ENCODE measurements around the gene SFRP2. TPM values are rescaled to one million over a fixed set of nuclear protein-coding genes. Genes with fewer than 3 reads are reported as not detected.

The SFRP2 gene
- total and polyA plus RNA-seq, 2 of the 4 experiments (the other 2 are of a cell fraction) = not detected

DNA sequence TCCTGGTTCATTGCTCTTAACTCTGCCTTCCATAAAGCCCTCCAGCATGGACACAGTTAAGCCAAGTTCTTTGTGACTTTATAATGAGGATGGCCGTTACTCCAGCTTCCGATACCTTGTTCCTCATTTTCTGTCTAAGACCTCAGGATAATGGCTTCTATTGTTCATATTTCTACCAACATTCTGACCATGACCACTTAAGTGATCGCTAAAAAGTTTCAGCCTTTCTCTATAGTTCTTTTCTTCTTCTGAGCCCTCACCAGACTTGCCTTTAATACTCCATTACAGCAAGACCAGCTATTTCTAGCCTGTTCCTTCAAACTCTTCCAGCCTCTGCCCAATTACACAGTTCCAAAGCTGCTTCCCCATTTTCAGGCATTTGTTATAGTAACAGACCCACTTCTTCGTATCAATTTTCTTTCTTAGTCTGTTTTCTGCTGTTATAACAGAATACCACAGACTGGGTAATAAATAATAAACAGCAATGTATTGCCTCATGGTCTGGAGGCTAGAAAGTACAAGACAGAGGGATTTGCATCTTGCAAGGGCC is 41.4 kb downstream of the SFRP2 start:
- Histone ChIP-seq H2AFZ (replicated peaks; ENCODE audit: low read length, poor library complexity) (no peak overlapping the region), H2AK9ac (replicated peaks; ENCODE audit: low read depth, low read length, poor library complexity) (no peak overlapping the region), H3K4me2 (ENCODE audit: low read depth, low read length) (no peak overlapping the region), H3K14ac (replicated peaks; ENCODE audit: low read depth, low read length) (no peak overlapping the region), H4K91ac (ENCODE audit: insufficient read depth, low read depth, low read length) (no peak overlapping the region), H3K27ac (ENCODE audit: insufficient read depth, low read length) (no peak overlapping the region), H3K79me1 (ENCODE audit: low read depth in 1 of 2, low read length in 2 of 2) (no peaks in the 10 kb centered on the region), H3K23ac (ENCODE audit: low read depth, low read length) (no peak overlapping the region), H2BK20ac (ENCODE audit: low read depth, low read length) (no peak overlapping the region), H3K9me3 (ENCODE audit: control insufficient read depth, insufficient read depth, low read length) (no peaks in the 10 kb centered on the region), H3K4me1 (ENCODE audit: control insufficient read depth, insufficient read depth, low read length) (no peaks in the 10 kb centered on the region), H4K8ac (ENCODE audit: low read depth in 2 of 2, low read length in 2 of 2) (no peak overlapping the region), H4K5ac (ENCODE audit: low read depth, low read length) (no peak overlapping the region), H4K20me1 (ENCODE audit: insufficient read depth, low read length) (no peaks in the 10 kb centered on the region), H3K9ac (ENCODE audit: low read depth, low read length) (no peak overlapping the region), H3K36me3 (ENCODE audit: control insufficient read depth, insufficient read depth, low read length) (no peaks in the 10 kb centered on the region), H3K27me3 (ENCODE audit: control insufficient read depth, insufficient read depth, low read length) (no peaks in the 10 kb centered on the region; the same call in 1 of the 2 replicates), H3K9me1 (ENCODE audit: insufficient read depth, low read length) (no peaks in the 10 kb centered on the region), H3K4ac (ENCODE audit: low read depth, low read length) (no peak overlapping the region), H2BK5ac (ENCODE audit: low read depth, low read length, poor library complexity, severe bottlenecking) (no peak overlapping the region), H3K18ac (ENCODE audit: low read depth, low read length) (no peak overlapping the region), H2BK120ac (ENCODE audit: low read depth, low read length) (no peak overlapping the region), H2BK15ac (ENCODE audit: low read depth, low read length) (no peak overlapping the region), H3K4me3 (ENCODE audit: insufficient read depth, low read depth, low read length) (no peak overlapping the region), H3K56ac (ENCODE audit: extremely low read depth, insufficient read depth, low read length) (no peak overlapping the region), H2AK5ac (ENCODE audit: low read depth, low read length) (no peak overlapping the region)
- in situ Hi-C loops (cut with MboI; ENCODE audit: low sequenced_read_pairs) = no loop called here
- intact Hi-C loops (cut with micrococcal nuclease) = no loop called here
- BruUV-seq (replicated peaks) = no TSS peak
- TF ChIP-seq RFX5 (IDR thresholded peaks at IDR 0.05; ENCODE audit: low read depth, low read length) (no peak), BHLHE40 (IDR thresholded peaks at IDR 0.05; ENCODE audit: low read depth, low read length) (no peak), POLR2A (IDR thresholded peaks at IDR 0.05; ENCODE audit: low read depth, low read length) (no peak), RCOR1 (IDR thresholded peaks at IDR 0.05; ENCODE audit: insufficient replicate concordance, low read length) (no peak), MXI1 (IDR thresholded peaks at IDR 0.05; ENCODE audit: borderline replicate concordance, low read depth, low read length) (no peak), MAZ (IDR thresholded peaks at IDR 0.05; ENCODE audit: borderline replicate concordance, low read depth, low read length) (no peak), MAFK (IDR thresholded peaks at IDR 0.05; ENCODE audit: low read depth, low read length) (no peak), SMC3 (IDR thresholded peaks at IDR 0.05; ENCODE audit: low read depth, low read length) (no peak), FOS (IDR thresholded peaks at IDR 0.05; ENCODE audit: low read depth, low read length) (no peak), CEBPB (IDR thresholded peaks at IDR 0.05; ENCODE audit: low read depth, low read length) (no peak), NFE2L2 (IDR thresholded peaks at IDR 0.05; ENCODE audit: low read depth, low read length) (no peak), RAD21 (IDR thresholded peaks at IDR 0.05; ENCODE audit: low read length) (no peak), CHD1 (IDR thresholded peaks at IDR 0.05; ENCODE audit: low read depth, low read length) (no peak)
- TF ChIP-seq, protein P1, sequence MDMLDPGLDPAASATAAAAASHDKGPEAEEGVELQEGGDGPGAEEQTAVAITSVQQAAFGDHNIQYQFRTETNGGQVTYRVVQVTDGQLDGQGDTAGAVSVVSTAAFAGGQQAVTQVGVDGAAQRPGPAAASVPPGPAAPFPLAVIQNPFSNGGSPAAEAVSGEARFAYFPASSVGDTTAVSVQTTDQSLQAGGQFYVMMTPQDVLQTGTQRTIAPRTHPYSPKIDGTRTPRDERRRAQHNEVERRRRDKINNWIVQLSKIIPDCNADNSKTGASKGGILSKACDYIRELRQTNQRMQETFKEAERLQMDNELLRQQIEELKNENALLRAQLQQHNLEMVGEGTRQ (IDR thresholded peaks at IDR 0.05; ENCODE audit: low read depth, low read length) = no peak
- TF ChIP-seq, protein P2, sequence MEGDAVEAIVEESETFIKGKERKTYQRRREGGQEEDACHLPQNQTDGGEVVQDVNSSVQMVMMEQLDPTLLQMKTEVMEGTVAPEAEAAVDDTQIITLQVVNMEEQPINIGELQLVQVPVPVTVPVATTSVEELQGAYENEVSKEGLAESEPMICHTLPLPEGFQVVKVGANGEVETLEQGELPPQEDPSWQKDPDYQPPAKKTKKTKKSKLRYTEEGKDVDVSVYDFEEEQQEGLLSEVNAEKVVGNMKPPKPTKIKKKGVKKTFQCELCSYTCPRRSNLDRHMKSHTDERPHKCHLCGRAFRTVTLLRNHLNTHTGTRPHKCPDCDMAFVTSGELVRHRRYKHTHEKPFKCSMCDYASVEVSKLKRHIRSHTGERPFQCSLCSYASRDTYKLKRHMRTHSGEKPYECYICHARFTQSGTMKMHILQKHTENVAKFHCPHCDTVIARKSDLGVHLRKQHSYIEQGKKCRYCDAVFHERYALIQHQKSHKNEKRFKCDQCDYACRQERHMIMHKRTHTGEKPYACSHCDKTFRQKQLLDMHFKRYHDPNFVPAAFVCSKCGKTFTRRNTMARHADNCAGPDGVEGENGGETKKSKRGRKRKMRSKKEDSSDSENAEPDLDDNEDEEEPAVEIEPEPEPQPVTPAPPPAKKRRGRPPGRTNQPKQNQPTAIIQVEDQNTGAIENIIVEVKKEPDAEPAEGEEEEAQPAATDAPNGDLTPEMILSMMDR (conservative IDR thresholded peaks at IDR 0.05; ENCODE audit: low read depth, low read length) = no peak
- TF ChIP-seq, protein P3, sequence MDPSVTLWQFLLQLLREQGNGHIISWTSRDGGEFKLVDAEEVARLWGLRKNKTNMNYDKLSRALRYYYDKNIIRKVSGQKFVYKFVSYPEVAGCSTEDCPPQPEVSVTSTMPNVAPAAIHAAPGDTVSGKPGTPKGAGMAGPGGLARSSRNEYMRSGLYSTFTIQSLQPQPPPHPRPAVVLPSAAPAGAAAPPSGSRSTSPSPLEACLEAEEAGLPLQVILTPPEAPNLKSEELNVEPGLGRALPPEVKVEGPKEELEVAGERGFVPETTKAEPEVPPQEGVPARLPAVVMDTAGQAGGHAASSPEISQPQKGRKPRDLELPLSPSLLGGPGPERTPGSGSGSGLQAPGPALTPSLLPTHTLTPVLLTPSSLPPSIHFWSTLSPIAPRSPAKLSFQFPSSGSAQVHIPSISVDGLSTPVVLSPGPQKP (IDR thresholded peaks at IDR 0.05; ENCODE audit: borderline replicate concordance, low read depth, low read length) = no peak
- DNase-seq = no peak
- CTCF ChIA-PET = interaction anchor here (0.6 kb wide), 1 partner anchor 1948 kb away, joined by 3 read pairs; no protein-coding TSS in a partner anchor
- WGBS, 2 experiments (ENCODE audit: extremely low coverage in 2 of 2, insufficient read length in 1 of 2) = 80% methylated on average over 2 of the region's 4 CpGs; no CpG with 5 or more reads in 1 of the 2 experiments
- no peak for ATAC-seq (ENCODE audit: low read depth)
- dilution Hi-C loops (cut with HindIII; ENCODE audit: low sequenced_read_pairs, unreplicated experiment) = no loop called here
- POLR2A ChIA-PET (ENCODE audit: unreplicated experiment) = no interaction called here
